ENCODE results near the gene EOLA1.

The EOLA1 gene

DNA sequence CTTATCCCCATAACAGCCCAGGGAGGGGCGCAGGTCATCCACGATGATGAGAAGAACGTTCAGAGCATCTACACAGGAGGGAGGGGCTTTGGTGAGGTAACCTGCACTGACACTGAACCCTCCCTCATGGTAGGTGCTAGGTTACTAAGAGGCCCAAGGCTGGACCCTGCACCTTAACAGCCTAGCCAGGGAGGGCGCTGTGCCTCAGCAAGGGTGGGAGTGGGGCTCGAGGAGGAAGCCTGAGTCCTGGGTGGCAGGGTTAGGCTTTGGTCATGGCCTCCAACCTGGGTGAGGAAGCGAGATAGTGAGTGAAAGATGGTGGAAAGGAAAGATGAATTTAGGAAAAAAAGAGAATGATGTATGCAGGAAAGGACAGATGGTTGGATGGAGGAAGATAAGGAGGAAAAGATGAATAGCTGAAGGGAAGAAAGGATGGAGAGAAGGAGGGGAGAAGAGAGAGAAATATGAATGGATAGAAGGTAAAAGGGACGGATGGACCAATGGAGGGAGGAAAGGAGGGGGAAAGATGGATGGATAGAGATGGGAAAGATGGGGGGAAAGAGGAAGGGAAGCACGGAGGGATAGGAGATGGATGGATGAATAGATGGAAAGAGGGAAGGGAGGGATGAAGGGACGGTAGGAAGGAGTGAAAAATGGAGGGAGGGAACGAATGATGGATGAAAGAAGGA lies 36.4 kb upstream of the EOLA1 start:
- H3K36me3 ChIP-seq, result peaks cover 33% of the 10 kb centered on the region
- peak overlapping the region; percentile 71 for H3K4me3 ChIP-seq
- H3K27me3 ChIP-seq, result no peaks in the 10 kb centered on the region
- no peak for TF ChIP-seq Cebpa-rat (IDR thresholded peaks at IDR 0.05)
- peaks cover 11% of the 10 kb centered on the region for H3K4me1 ChIP-seq
- peak overlapping the region; percentile 77 for H3K9ac ChIP-seq
- H3K9me3 ChIP-seq, result no peaks in the 10 kb centered on the region
- H4K20me1 ChIP-seq, result peaks cover 8% of the 10 kb centered on the region; the same call in 1 of the 2 replicates
- peak overlapping the region; percentile 79 for H3K27ac ChIP-seq
- peak overlapping the region; percentile 63 for H3K4me2 ChIP-seq

- peaks cover 11% of the 10 kb centered on the region for H3K4me1 ChIP-seq
- peak within 1 kb of the TSS; percentile 63 for H3K4me2 ChIP-seq
- H3K9me3 ChIP-seq, result no peaks in the 10 kb centered on the region
- H3K4me3 ChIP-seq, result peak within 1 kb of the TSS; percentile 71
- peaks cover 8% of the 10 kb centered on the region; the same call in 1 of the 2 replicates for H4K20me1 ChIP-seq
- no peaks in the 10 kb centered on the region for H3K27me3 ChIP-seq
- peak within 1 kb of the TSS; percentile 77 for H3K9ac ChIP-seq
- H3K27ac ChIP-seq, result peak within 1 kb of the TSS; percentile 79
- peaks cover 26% of the 10 kb centered on the region for H3K36me3 ChIP-seq
- TF ChIP-seq Cebpa-rat (IDR thresholded peaks at IDR 0.05), result peak; percentile 13; the same call in 1 of the 2 replicates
These were observed 35.7 kb upstream of the EOLA1 start, which contains the start of gene IDS for GRCh38 chrX:149504915-149505651. TSS of gene IDS (minus strand) at chrX:149505306. CDS start at chrX:149505137, 169 bp downstream.

DNA sequence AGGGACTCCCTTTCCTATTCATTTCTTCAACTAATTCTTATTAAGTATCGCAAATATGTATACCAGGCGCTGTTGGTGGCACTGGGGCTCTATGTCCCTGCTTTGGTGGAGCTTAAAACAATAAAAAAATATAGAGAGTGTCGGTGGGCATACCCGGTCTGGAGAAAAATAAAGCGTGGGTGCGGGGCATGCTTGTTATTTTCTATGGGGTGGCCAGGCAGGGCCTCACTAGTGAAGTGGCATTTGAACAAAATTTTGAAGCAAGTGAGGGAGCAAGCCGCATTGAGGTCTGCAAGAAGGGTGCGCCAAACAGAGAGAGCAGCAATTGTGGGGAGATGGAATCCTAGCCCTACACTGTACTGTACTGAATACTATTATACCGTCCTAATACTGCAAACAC lies 35.1 kb upstream of the EOLA1 start:
- Histone ChIP-seq H3K36me3 (peaks cover 20% of the 10 kb centered on the region), H3K9me3 (no peaks in the 10 kb centered on the region), H3K27me3 (no peaks in the 10 kb centered on the region), H3K4me2 (peak overlapping the region; percentile 63), H3K9ac (no peak overlapping the region), H3K4me3 (peak overlapping the region; percentile 71; the same call in 1 of the 2 replicates), H3K27ac (no peak overlapping the region), H4K20me1 (peaks cover 8% of the 10 kb centered on the region; the same call in 1 of the 2 replicates), H3K4me1 (peaks cover 11% of the 10 kb centered on the region)
- no peak for TF ChIP-seq Cebpa-rat (IDR thresholded peaks at IDR 0.05)

DNA sequence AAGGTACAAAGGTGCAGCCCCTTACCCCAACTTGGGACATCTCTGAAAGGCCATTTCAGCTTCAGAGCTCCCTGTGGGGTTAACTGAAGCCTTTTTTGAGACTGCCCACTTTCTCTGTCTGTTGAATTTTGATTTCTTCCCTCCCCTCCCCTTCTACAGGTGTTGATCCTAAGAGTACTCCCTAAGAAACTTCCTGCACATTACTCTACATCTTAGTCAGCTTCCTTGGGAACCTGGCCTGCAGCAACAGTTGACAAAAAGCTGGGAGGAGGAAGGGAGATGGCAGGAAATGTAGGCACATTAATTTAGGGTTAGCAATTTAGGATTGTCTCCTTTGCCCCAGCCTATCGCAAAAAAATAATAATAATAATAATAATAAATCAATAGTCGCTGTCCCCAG lies 34.5 kb upstream of the EOLA1 start:
- Histone ChIP-seq H3K36me3 (peaks cover 14% of the 10 kb centered on the region), H3K4me3 (no peak overlapping the region), H3K9ac (no peak overlapping the region), H4K20me1 (peaks cover 8% of the 10 kb centered on the region; the same call in 1 of the 2 replicates), H3K9me3 (no peaks in the 10 kb centered on the region), H3K27ac (no peak overlapping the region), H3K27me3 (no peaks in the 10 kb centered on the region), H3K4me1 (peaks cover 11% of the 10 kb centered on the region), H3K4me2 (no peak overlapping the region)
- TF ChIP-seq Cebpa-rat (IDR thresholded peaks at IDR 0.05), result no peak

DNA sequence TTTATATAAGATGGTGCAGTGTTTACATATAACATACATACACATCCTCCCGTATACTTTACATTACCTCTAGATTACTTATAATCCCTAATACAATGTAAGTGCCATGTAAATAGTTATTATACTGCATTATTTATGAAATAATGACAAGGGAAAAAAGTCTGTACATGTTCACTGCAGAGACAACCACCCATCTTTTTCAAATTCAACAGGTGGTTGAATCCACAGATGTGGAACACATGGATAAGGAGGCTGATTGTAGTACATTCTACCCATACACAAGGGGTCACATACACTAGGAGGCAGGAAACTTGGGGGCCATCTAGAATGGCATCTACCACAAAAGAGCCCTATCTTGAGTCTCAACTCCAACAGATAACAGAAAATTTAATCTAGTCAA lies 32.3 kb upstream of the EOLA1 start:
- H3K4me3 ChIP-seq, result no peak overlapping the region
- no peaks in the 10 kb centered on the region for H3K9me3 ChIP-seq
- H3K36me3 ChIP-seq, result no peaks in the 10 kb centered on the region
- H3K4me1 ChIP-seq, result peaks cover 12% of the 10 kb centered on the region
- H3K27me3 ChIP-seq, result no peaks in the 10 kb centered on the region
- no peak for TF ChIP-seq Cebpa-rat (IDR thresholded peaks at IDR 0.05)
- H4K20me1 ChIP-seq, result no peaks in the 10 kb centered on the region
- H3K27ac ChIP-seq, result no peak overlapping the region
- H3K4me2 ChIP-seq, result no peak overlapping the region
- H3K9ac ChIP-seq, result no peak overlapping the region

GRCh38 chrX:149510386-149510785 lies 30.4 kb upstream of the EOLA1 start:
- Histone ChIP-seq H3K9me3 (no peaks in the 10 kb centered on the region), H3K4me2 (no peak overlapping the region), H3K36me3 (no peaks in the 10 kb centered on the region), H3K27me3 (no peaks in the 10 kb centered on the region), H3K9ac (no peak overlapping the region), H4K20me1 (no peaks in the 10 kb centered on the region), H3K27ac (no peak overlapping the region), H3K4me1 (peaks cover 12% of the 10 kb centered on the region), H3K4me3 (no peak overlapping the region)
- no peak for TF ChIP-seq Cebpa-rat (IDR thresholded peaks at IDR 0.05)

DNA sequence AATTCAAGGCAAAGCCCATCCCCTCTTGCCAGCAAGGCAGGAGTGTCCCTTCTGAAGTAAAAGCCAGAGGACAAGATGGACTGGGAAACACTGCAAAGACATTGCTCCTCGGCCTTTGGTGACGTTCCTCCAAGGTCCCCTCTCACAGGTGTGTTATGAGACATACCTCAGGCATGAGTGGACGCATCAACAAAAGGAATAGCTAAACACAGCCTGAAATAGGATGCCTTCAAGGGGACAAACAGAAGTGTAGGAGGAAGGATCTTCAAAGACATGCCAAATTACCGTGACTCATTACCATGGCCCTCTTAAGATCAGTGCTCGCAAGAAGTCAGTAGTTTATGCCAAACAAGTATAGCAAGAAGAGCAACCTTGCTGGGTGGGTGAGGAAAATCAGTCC lies 29.7 kb upstream of the EOLA1 start:
- no peak for TF ChIP-seq Cebpa-rat (IDR thresholded peaks at IDR 0.05)
- H3K9ac ChIP-seq, result no peak overlapping the region
- no peaks in the 10 kb centered on the region for H4K20me1 ChIP-seq
- no peak overlapping the region for H3K4me2 ChIP-seq
- H3K27ac ChIP-seq, result no peak overlapping the region
- no peaks in the 10 kb centered on the region for H3K27me3 ChIP-seq
- peaks cover 12% of the 10 kb centered on the region for H3K4me1 ChIP-seq
- no peaks in the 10 kb centered on the region for H3K36me3 ChIP-seq
- H3K4me3 ChIP-seq, result no peak overlapping the region
- H3K9me3 ChIP-seq, result no peaks in the 10 kb centered on the region

DNA sequence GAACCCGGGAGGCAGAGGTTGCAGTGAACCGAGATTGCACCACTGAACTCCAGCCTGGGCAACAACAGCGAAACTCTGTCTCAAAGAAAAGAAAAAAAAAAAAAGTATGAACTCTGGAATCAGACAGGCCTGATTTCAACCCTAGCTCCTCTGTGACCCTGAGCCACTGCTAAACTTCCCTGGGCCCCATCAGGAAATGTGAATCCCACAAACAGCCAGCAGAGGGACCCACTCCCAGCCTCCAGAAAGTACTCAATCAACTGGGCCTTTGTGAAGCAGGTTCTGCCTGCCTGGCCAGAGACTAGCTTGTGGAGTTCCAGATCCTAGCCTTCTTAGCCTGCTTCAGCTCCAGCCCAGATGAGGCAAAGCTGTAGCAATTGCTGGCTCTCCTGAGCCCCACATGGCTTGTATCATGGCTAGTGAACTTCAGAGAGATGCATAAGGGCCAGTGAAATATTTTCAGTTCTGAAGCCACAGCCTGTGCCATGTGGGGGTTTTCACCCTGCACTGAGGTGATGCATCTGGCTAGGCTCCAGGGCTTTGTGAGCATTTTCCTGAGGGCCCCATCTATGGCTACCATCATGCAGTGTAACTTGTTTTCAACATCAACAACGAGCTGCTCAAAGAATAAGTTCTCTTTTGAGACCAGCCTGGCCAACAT lies 28.5 kb upstream of the EOLA1 start:
- Histone ChIP-seq H3K36me3 (no peaks in the 10 kb centered on the region), H4K20me1 (no peaks in the 10 kb centered on the region), H3K9me3 (no peaks in the 10 kb centered on the region), H3K27me3 (no peaks in the 10 kb centered on the region), H3K4me3 (no peak overlapping the region), H3K27ac (no peak overlapping the region), H3K4me1 (peaks cover 12% of the 10 kb centered on the region), H3K9ac (no peak overlapping the region), H3K4me2 (no peak overlapping the region)
- TF ChIP-seq Cebpa-rat (IDR thresholded peaks at IDR 0.05), result no peak

DNA sequence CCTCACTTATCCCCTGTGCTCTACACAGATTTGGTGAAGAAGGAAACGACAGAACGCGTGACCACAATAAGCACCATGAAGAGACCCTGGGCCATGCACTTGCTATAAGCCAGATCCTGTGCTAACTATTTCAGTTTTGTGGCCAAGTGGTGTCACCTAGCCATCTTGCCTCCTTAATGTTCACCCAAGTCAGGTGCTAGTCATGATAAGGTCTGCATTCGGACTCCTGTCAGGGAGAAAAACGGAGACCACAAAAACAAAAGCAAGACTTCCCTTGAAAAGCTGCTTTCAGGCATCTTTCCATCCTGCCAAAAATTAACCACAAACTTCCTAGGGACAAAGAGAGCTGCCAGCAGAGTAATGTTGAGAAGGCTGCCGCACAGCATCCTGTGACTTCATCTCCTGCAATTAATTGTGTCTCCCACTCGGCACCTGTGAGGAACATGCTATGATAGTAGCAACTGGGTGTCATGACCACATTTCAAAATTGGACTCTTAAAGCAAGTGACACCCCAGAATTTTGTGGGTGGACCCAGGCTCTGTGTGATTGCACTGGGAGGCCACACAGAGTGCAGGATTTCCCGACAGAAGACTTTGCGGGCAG lies 26.9 kb upstream of the EOLA1 start:
- Histone ChIP-seq H3K9me3 (no peaks in the 10 kb centered on the region), H3K4me1 (peaks cover 12% of the 10 kb centered on the region), H4K20me1 (no peaks in the 10 kb centered on the region), H3K4me2 (peak overlapping the region; percentile 49), H3K36me3 (no peaks in the 10 kb centered on the region), H3K9ac (no peak overlapping the region), H3K27ac (no peak overlapping the region), H3K4me3 (no peak overlapping the region), H3K27me3 (no peaks in the 10 kb centered on the region)
- TF ChIP-seq Cebpa-rat (IDR thresholded peaks at IDR 0.05), result no peak

Data from BLaER1 (cell line).